ENCODE results near the gene GRK3.
"Not testable (repeated sequence)": the region's sequence is repeated elsewhere in the genome, so short reads cannot be mapped to it uniquely, and the experiment has no call there.

The GRK3 gene

GRCh38 chr22:25542191-25542590, 22.3 kb upstream of the GRK3 start:
- ATAC-seq (replicated peaks) (no peak), DNase-seq (no peak)
- no peak overlapping the region for H3K27ac Mint-ChIP-seq
- H3K4me1 Mint-ChIP-seq, result peaks cover 32 to 42% of the 10 kb centered on the region in 2 donors
- peaks cover 0 to 2% of the 10 kb centered on the region in 2 donors for H3K36me3 Mint-ChIP-seq
- peaks cover 0 to 4% of the 10 kb centered on the region in 2 donors for H3K9me3 Mint-ChIP-seq
- no peaks in the 10 kb centered on the region for H3K27me3 Mint-ChIP-seq
- H3K4me3 Mint-ChIP-seq, result no peak overlapping the region

DNA sequence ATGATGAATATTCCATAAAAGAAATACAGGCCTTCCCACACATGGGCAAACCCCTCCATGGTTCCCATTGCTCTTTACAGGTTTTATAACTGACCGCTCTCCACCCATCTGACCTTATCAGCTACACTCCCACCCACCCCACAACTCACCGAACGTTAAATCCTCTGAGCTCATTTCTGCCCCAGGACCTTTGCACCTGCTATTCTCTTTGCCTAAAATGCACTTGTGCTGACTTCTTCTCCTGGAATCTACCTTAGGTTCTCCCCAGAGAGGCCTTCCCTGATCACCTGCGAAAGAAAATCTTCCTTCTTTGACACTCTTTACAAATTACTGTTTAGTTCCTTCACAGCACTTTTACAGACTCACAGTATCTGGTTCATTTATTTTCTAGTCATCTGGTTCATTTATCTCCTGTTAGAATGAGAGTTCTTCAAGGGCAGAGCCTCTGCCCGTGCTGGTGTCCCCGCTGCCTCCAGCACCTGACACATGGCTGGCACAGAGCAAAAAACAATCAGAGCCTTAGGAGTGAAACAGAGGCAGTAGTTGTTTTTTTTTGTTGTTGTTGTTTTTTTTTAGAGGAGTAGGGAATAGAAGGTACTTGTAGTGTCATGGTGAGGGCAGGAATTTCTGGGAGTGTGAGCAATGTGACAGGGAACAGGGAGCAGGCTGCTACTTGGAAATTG, 21.6 kb upstream of the GRK3 start:
- peaks cover 0 to 4% of the 10 kb centered on the region in 2 donors for H3K9me3 Mint-ChIP-seq
- H3K36me3 Mint-ChIP-seq, result peaks cover 0 to 2% of the 10 kb centered on the region in 2 donors
- H3K27ac Mint-ChIP-seq, result no peak overlapping the region
- no peak overlapping the region for H3K4me3 Mint-ChIP-seq
- ATAC-seq (replicated peaks), result no peak
- peaks cover 38 to 49% of the 10 kb centered on the region in 2 donors for H3K4me1 Mint-ChIP-seq
- DNase-seq, result no peak
- H3K27me3 Mint-ChIP-seq, result no peaks in the 10 kb centered on the region

DNA sequence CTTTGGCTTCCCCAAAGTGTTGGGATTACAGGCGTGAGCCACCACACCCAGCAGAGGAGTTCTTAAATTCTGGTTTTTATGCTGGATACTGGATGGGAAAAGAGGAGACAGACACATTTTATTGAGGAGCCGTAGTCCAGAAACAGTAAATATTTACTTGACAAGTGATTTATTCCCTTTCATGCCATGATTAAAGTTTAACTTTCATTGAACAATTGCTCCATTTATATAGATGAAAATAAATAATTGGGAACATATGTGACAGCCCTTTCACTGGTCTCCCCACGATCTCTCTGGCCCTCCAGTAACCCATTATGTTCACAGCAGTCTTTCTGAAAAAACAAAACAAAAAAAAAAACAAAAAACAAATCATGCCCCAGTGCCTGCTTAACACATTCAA, 19.3 kb upstream of the GRK3 start:
- peaks cover 0 to 2% of the 10 kb centered on the region in 2 donors for H3K36me3 Mint-ChIP-seq
- H3K27me3 Mint-ChIP-seq, result no peaks in the 10 kb centered on the region
- DNase-seq, result no peak
- H3K9me3 Mint-ChIP-seq, result peaks cover 0 to 4% of the 10 kb centered on the region in 2 donors
- H3K27ac Mint-ChIP-seq, result peak overlapping the region; percentile 38
- no peak overlapping the region for H3K4me3 Mint-ChIP-seq
- peaks cover 45 to 62% of the 10 kb centered on the region in 2 donors for H3K4me1 Mint-ChIP-seq
- no peak for ATAC-seq (replicated peaks)

DNA sequence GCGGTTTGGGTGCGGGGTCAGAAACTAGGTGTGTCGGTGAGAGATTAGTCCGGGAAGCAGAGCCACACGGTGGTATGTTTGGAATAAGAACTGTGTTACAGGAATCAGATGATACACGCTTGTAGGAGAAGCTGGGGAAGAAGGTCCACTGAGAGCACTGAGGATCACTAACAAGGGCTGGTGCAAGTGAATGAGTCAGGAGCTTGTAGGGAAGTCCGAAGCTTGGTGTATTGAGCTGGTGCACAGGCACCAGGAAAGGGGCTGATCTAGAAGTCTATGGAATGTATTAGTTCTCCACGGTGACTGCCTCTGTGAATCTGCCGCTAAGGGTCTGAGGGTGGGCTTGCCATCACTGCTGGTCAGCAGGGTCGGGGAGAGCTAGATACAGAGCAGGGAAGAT, 18.8 kb upstream of the GRK3 start:
- H3K4me3 Mint-ChIP-seq, result peak overlapping the region in 1 of 2 donors; percentile 14
- peaks cover 0 to 4% of the 10 kb centered on the region in 2 donors for H3K9me3 Mint-ChIP-seq
- peaks cover 0 to 2% of the 10 kb centered on the region in 2 donors for H3K36me3 Mint-ChIP-seq
- no peaks in the 10 kb centered on the region for H3K27me3 Mint-ChIP-seq
- ATAC-seq (replicated peaks) (no peak), DNase-seq (no peak)
- no peak overlapping the region for H3K27ac Mint-ChIP-seq
- H3K4me1 Mint-ChIP-seq, result peaks cover 45 to 62% of the 10 kb centered on the region in 2 donors

- H3K27me3 Mint-ChIP-seq, result no peaks in the 10 kb centered on the region
- H3K36me3 Mint-ChIP-seq, result peaks cover 0 to 2% of the 10 kb centered on the region in 2 donors
- DNase-seq (no peak), ATAC-seq (replicated peaks) (no peak)
- H3K4me3 Mint-ChIP-seq, result peak overlapping the region in 1 of 2 donors; percentile 65
- peaks cover 0 to 4% of the 10 kb centered on the region in 2 donors for H3K9me3 Mint-ChIP-seq
- peaks cover 45 to 62% of the 10 kb centered on the region in 2 donors for H3K4me1 Mint-ChIP-seq
- peak overlapping the region; percentile 56 for H3K27ac Mint-ChIP-seq
These were observed 18.2 kb upstream of the GRK3 start for GRCh38 chr22:25546242-25546641.

- DNase-seq, result peak; percentile 45
- H3K4me3 Mint-ChIP-seq, result no peak overlapping the region
- peaks cover 45 to 62% of the 10 kb centered on the region in 2 donors for H3K4me1 Mint-ChIP-seq
- H3K36me3 Mint-ChIP-seq, result peaks cover 0 to 2% of the 10 kb centered on the region in 2 donors
- H3K27me3 Mint-ChIP-seq, result no peaks in the 10 kb centered on the region
- H3K9me3 Mint-ChIP-seq, result peaks cover 0 to 4% of the 10 kb centered on the region in 2 donors
- H3K27ac Mint-ChIP-seq, result peak overlapping the region; percentile 20
- peak; percentile 96 for ATAC-seq (replicated peaks)
These were observed 17.7 kb upstream of the GRK3 start for GRCh38 chr22:25546751-25547150.

- no peaks in the 10 kb centered on the region for H3K27me3 Mint-ChIP-seq
- peaks cover 0 to 4% of the 10 kb centered on the region in 2 donors for H3K9me3 Mint-ChIP-seq
- H3K27ac Mint-ChIP-seq, result no peak overlapping the region
- H3K4me1 Mint-ChIP-seq, result peaks cover 45 to 62% of the 10 kb centered on the region in 2 donors
- peaks cover 0 to 2% of the 10 kb centered on the region in 2 donors for H3K36me3 Mint-ChIP-seq
- DNase-seq (no peak), ATAC-seq (replicated peaks) (no peak)
- no peak overlapping the region for H3K4me3 Mint-ChIP-seq
These were observed 15.5 kb upstream of the GRK3 start for GRCh38 chr22:25548866-25549464.

GRCh38 chr22:25551396-25551795, 13.1 kb upstream of the GRK3 start:
- Mint-ChIP-seq H3K4me1 (peaks cover 45 to 61% of the 10 kb centered on the region in 2 donors), H3K27me3 (no peaks in the 10 kb centered on the region), H3K27ac (no peak overlapping the region), H3K36me3 (peaks cover 0 to 1% of the 10 kb centered on the region in 2 donors), H3K4me3 (no peak overlapping the region), H3K9me3 (peaks cover 0 to 3% of the 10 kb centered on the region in 2 donors)
- DNase-seq (no peak), ATAC-seq (replicated peaks) (no peak)

- H3K9me3 Mint-ChIP-seq; H3K27ac Mint-ChIP-seq; H3K36me3 Mint-ChIP-seq; H3K4me3 Mint-ChIP-seq; DNase-seq; ATAC-seq (replicated peaks); H3K27me3 Mint-ChIP-seq: not testable (repeated sequence)
- H3K4me1 Mint-ChIP-seq, result peaks cover 41 to 57% of the 10 kb centered on the region in 2 donors
These were observed 12.1 kb upstream of the GRK3 start for GRCh38 chr22:25552405-25552804.

DNA sequence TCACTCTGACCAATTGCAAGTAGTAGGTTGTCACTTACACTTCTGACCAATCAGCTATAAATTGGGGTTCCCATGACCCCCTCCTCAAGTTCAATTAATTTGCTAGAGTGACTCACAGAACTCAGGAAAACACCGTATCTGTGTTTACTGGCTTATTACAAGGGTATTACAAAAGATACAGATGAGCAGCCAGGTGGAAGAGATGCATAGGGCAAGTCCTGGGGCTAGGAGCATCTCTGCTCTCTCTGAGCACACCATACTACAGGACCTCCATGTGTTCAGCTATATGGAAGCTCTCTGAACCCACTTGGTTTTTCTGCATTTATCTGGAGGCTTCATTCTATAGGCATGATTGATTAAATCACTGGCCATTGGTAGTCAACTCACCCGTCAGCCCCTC, 11.3 kb upstream of the GRK3 start:
- H3K4me3 Mint-ChIP-seq, result no peak overlapping the region
- DNase-seq (no peak), ATAC-seq (replicated peaks) (peak; percentile 81)
- peaks cover 38 to 55% of the 10 kb centered on the region in 2 donors for H3K4me1 Mint-ChIP-seq
- H3K27me3 Mint-ChIP-seq, result no peaks in the 10 kb centered on the region
- no peaks in the 10 kb centered on the region for H3K36me3 Mint-ChIP-seq
- peak overlapping the region; percentile 62 for H3K27ac Mint-ChIP-seq
- H3K9me3 Mint-ChIP-seq, result no peaks in the 10 kb centered on the region

- H3K4me1 Mint-ChIP-seq, result peaks cover 42 to 56% of the 10 kb centered on the region in 2 donors
- no peaks in the 10 kb centered on the region for H3K9me3 Mint-ChIP-seq
- peak; percentile 81 for ATAC-seq (replicated peaks)
These were observed 10.2 kb upstream of the GRK3 start for GRCh38 chr22:25554238-25554671.

GRCh38 chr22:25554689-25555088, 9.8 kb upstream of the GRK3 start:
- peaks cover 46 to 60% of the 10 kb centered on the region in 2 donors for H3K4me1 Mint-ChIP-seq
- ATAC-seq (replicated peaks) (peak; percentile 9 to 37), DNase-seq (no peak)
- peak overlapping the region; percentile 92 for H3K27ac Mint-ChIP-seq
- no peaks in the 10 kb centered on the region for H3K27me3 Mint-ChIP-seq
- peak overlapping the region; percentile 34 to 54 for H3K4me3 Mint-ChIP-seq
- H3K9me3 Mint-ChIP-seq, result no peaks in the 10 kb centered on the region
- no peaks in the 10 kb centered on the region for H3K36me3 Mint-ChIP-seq

More at GRCh38 chr22:25554238-25554671, 10.2 kb upstream of the GRK3 start:
- no peaks in the 10 kb centered on the region for H3K36me3 Mint-ChIP-seq
- peak overlapping the region; percentile 92 for H3K27ac Mint-ChIP-seq
- H3K4me3 Mint-ChIP-seq, result peak overlapping the region in 1 of 2 donors; percentile 54
- no peak for DNase-seq
- no peaks in the 10 kb centered on the region for H3K27me3 Mint-ChIP-seq

DNA sequence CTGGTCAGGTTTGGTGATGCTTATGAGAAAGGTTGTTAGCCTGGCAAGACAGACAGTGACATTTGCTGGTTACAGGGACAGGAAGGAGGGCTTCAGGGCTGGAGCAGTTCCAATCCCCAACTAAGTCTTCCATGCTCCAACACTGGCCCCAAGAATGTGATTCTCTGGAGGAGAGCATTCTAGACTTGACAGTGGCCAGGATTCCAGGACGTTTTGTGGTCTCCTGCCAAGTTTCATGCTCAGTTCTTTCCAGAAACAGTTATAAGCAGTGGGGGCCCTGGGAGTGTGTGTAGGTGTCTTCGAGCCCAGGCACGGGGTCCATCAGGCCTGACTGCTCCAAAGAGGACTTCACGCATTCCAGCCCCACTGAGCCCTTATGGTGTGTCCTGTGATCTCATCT, 8.9 kb upstream of the GRK3 start:
- H3K4me3 Mint-ChIP-seq, result no peak overlapping the region
- no peaks in the 10 kb centered on the region for H3K9me3 Mint-ChIP-seq
- no peaks in the 10 kb centered on the region for H3K27me3 Mint-ChIP-seq
- H3K27ac Mint-ChIP-seq, result peak overlapping the region; percentile 92
- H3K4me1 Mint-ChIP-seq, result peaks cover 52 to 67% of the 10 kb centered on the region in 2 donors
- no peaks in the 10 kb centered on the region for H3K36me3 Mint-ChIP-seq
- ATAC-seq (replicated peaks) (no peak), DNase-seq (no peak)

DNA sequence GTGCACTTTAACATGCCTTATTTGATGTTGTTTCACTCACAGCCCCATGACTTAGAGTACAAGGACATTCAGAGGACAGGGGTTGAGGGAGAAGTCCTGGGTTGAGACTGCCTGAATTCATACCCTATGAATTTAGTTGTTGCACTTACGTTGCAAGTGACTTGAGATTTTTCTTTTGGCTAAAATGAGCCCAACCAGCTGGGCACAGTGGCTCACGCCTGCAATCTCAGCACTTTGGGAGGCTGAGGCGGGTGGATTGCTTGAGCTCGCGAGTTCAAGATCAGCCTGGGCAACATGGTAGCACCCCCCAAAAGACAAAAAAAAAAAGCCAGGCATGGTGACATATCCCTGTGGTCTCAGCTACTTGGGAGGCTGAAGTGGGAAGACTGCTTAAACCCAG, 7.3 kb upstream of the GRK3 start:
- Mint-ChIP-seq H3K4me1 (peaks cover 61 to 84% of the 10 kb centered on the region in 2 donors), H3K4me3 (no peak overlapping the region)

DNA sequence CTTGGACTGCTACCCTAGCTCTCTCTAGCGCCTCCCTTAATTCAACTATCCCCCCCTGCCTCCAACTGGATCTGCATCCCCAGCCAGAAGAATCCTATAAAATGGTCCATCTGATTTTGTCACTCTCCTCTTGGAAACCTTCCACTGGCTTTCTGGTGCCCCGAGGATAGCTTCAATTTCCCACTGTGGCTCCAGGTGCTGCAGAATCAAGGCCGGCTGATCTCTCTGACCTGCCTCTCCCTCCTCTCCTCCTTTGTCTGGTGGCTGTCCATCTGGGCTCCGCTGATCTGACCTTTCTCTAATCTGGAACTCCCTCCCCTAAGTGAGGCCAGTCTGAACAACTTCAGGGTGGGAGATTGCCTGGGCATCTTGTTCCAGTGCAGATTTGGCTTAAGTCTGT, 6.1 kb upstream of the GRK3 start:
- Mint-ChIP-seq H3K27me3 (no peaks in the 10 kb centered on the region), H3K4me1 (peaks cover 62 to 88% of the 10 kb centered on the region in 2 donors), H3K4me3 (no peak overlapping the region), H3K36me3 (no peaks in the 10 kb centered on the region), H3K9me3 (no peaks in the 10 kb centered on the region), H3K27ac (no peak overlapping the region)
- no peak for ATAC-seq (replicated peaks)
- DNase-seq, result no peak

More for the DNA sequence above, 7.3 kb upstream of the GRK3 start:
- Mint-ChIP-seq H3K36me3 (no peaks in the 10 kb centered on the region), H3K27ac (no peak overlapping the region), H3K9me3 (no peaks in the 10 kb centered on the region), H3K27me3 (no peaks in the 10 kb centered on the region)
- DNase-seq, result no peak
- no peak for ATAC-seq (replicated peaks)
